Testis (tissue), 3 donors: Measurements from ENCODE around the gene RASIP1. TPM values are rescaled to one million over a fixed set of nuclear protein-coding genes. Genes with fewer than 3 reads are reported as not detected.

ENCODE experiments used
- DNase-seq: peaks from one replicate; pipeline ENCODE4 v3.0.0-alpha.2; 2019
- H3K27ac ChIP-seq, 2 donors: fragments of 200-600 bp; sonication (generic); one replicate each; pipeline ENCODE4 v1.5.1; 2019
- H3K27me3 ChIP-seq: fragments of 200-600 bp; sonication (generic); one replicate; pipeline ENCODE4 v1.5.1; 2019
- H3K36me3 ChIP-seq: fragments of 200-600 bp; sonication (generic); one replicate; pipeline ENCODE4 v1.5.1; 2017; ENCODE audit warnings: low read depth; ENCODE audit errors: missing control alignments
- H3K4me1 ChIP-seq: fragments of 200-600 bp; sonication (generic); one replicate; pipeline ENCODE4 v1.5.1; 2019
- H3K4me3 ChIP-seq, 2 donors: fragments of 200-600 bp; sonication (generic); one replicate each; pipeline ENCODE4 v1.5.1; 2017 to 2019
- H3K9me3 ChIP-seq: fragments of 200-600 bp; sonication (generic); one replicate; pipeline ENCODE4 v1.5.1; 2017
- CTCF ChIP-seq, 3 experiments: fragments of 450-650 bp in 2 of 3; fragments of 200-600 bp in 1 of 3; sonication (generic) in 1 of 3; IDR thresholded peaks; one replicate each; pipeline ENCODE4 v1.5.1; 2016 to 2019; ENCODE audit warnings: antibody characterized with exemption in 3 of 3, mild to moderate bottlenecking in 2 of 3, moderate library complexity in 1 of 3
- POLR2A ChIP-seq: fragments of 450-650 bp; IDR thresholded peaks from one replicate; pipeline ENCODE4 v1.6.1; 2017; ENCODE audit warnings: antibody characterized with exemption, mild to moderate bottlenecking, moderate library complexity
- WGBS, 2 donors: methylation state at CpG; one replicate each; pipeline ENCODE4 v1.1.5; 2018; 5-methylcytosine and 5-hydroxymethylcytosine counted together
- intact Hi-C: fragments of 100-400 bp; cut with DNase I; formaldehyde crosslinking; loops from one replicate; pipeline ENCODE4 v1.15.1; 2023; ENCODE audit warnings: low total_unique reads
- polyA plus RNA-seq: library from polyadenylated mRNA; stranded (reverse); fragments of 350-450 nt; fragmentation: Illumina TruSeq; extraction: RNeasy Lipid Tissue Mini Kit (QIAGEN cat#74804); gene quantifications from one replicate; pipeline ENCODE4 v1.2.3, GENCODE V29; 2014; ENCODE audit warnings: low read depth, low replicate concordance; ENCODE audit not compliant: insufficient read depth
- total RNA-seq, 2 donors: library from RNA; depleted of rRNA; stranded (reverse); fragments of >200 nt; gene quantifications; one replicate each; pipeline ENCODE4 v1.2.3, GENCODE V29; 2016

Gene RASIP1
- total and polyA plus RNA-seq, 3 donors from 2014 or later: 8.8 to 21.4 (median 11.2) TPM

- no peaks in the 10 kb centered on the region for H3K36me3 ChIP-seq
- WGBS, 2 donors: 79 to 82% methylated on average over 6 to 14 of the region's 19 CpGs
- no peak overlapping the region for H3K4me3 ChIP-seq
- no peaks in the 10 kb centered on the region for H3K9me3 ChIP-seq
- H3K27me3 ChIP-seq: no peaks in the 10 kb centered on the region
- no peak overlapping the region for H3K27ac ChIP-seq
- H3K4me1 ChIP-seq: peaks cover 15% of the 10 kb centered on the region
- DNase-seq: no peak
- no peak for TF ChIP-seq POLR2A
- TF ChIP-seq CTCF (IDR thresholded peaks at IDR 0.05): no peak
- intact Hi-C loops: no loop called here
Measured at GRCh38 chr19:48674216-48674809, 66.1 kb downstream of the RASIP1 start.

DNA sequence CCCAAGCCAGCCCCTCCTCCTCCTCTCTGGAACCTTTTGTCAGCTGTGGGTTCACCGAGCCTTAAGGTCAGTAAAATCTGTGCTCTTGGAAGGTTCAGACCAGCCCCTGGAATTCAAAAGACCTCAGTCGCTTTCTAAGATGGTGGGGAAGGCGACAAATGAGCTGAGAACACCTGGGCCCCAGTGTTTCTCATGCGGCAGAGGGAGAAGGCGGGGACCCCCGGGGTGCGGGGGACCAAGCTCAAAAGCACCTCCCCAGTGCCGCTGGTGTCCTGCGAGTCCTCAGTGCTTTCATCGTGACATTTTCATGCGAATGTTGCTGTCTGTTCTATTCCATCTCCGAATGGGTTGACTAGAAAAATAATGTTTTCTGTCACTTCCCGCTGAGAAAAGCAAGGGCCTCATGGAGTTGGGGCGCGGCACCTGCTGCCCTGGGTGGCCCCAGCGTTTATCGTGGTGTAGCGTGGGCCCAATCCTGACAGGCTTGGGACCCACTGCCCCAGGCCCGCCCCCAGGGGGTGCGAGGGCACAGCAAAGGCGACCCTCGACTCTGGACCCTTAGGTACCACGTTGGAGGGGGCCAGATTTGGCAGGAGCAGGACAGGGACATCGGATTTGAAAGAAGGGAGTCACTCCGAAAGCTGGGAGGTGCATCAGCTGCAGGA is 66.8 kb downstream of the RASIP1 start:
- Histone ChIP-seq H3K36me3 (no peaks in the 10 kb centered on the region), H3K9me3 (no peaks in the 10 kb centered on the region), H3K27me3 (no peaks in the 10 kb centered on the region), H3K4me3 (no peak overlapping the region), H3K4me1 (peaks cover 15% of the 10 kb centered on the region), H3K27ac (no peak overlapping the region)
- TF ChIP-seq POLR2A: no peak
- no peak for TF ChIP-seq CTCF (IDR thresholded peaks at IDR 0.05)
- DNase-seq: no peak
- intact Hi-C loops: no loop called here
- 83 to 84% methylated on average over 18 to 25 of the region's 25 CpGs for WGBS, 2 donors

- Histone ChIP-seq H3K9me3 (no peaks in the 10 kb centered on the region), H3K4me1 (peaks cover 15% of the 10 kb centered on the region), H3K4me3 (no peak within 1 kb of the TSS), H3K27me3 (no peaks in the 10 kb centered on the region), H3K27ac (no peak within 1 kb of the TSS), H3K36me3 (no peaks in the 10 kb centered on the region)
- intact Hi-C loops: no loop called here
- TF ChIP-seq CTCF (IDR thresholded peaks at IDR 0.05) (no peak), POLR2A (no peak)
- no peak for DNase-seq
- 89 to 91% methylated on average over 11 to 17 of the region's 25 CpGs for WGBS, 2 donors
Measured at GRCh38 chr19:48672994-48673393, 67.4 kb downstream of the RASIP1 start, which contains the start of gene NTN5. Gene NTN5, minus strand, starts transcription at chr19:48673017. Its CDS starts 2,031 bp downstream, at chr19:48670986.

GRCh38 chr19:48671446-48671995 is 68.9 kb downstream of the RASIP1 start:
- Histone ChIP-seq H3K36me3 (no peaks in the 10 kb centered on the region), H3K4me1 (peaks cover 15% of the 10 kb centered on the region), H3K4me3 (no peak overlapping the region), H3K27me3 (no peaks in the 10 kb centered on the region), H3K9me3 (no peaks in the 10 kb centered on the region), H3K27ac (no peak overlapping the region)
- intact Hi-C loops: no loop called here
- 76 to 85% methylated on average over 5 to 10 of the region's 10 CpGs for WGBS, 2 donors
- no peak for DNase-seq
- TF ChIP-seq POLR2A: no peak
- TF ChIP-seq CTCF (IDR thresholded peaks at IDR 0.05): no peak
